ELF-1 (cell line): Measurements from ENCODE around the gene TINAGL1.

Experiments
- DNase-seq: peaks from one replicate; pipeline ENCODE4 v3.0.0-alpha.2; 2016; ENCODE audit warnings: low read depth, low spot score

Gene TINAGL1

DNA sequence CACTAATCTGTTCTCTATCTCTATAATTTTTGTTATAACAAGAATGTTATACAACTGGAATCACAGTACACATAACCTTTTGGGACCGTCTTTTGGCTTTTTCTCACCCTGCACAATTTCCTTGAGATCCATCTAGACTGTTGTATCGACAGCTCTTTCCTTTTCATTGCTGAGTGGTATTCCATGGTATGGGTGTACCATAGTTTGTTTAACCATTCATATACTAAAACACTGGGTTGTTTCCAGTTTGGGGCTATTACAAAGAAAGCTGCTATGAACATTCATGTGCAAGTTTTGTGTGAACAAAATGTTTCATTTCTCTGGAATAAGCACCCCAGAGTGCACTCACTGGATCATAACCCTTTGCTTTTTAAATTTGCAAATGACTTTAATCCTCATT, 25.8 kb downstream of the TINAGL1 start:
- DNase-seq, result no peak

- no peak for DNase-seq
Measured at GRCh38 chr1:31605908-31606427, 29.7 kb downstream of the TINAGL1 start.

DNA sequence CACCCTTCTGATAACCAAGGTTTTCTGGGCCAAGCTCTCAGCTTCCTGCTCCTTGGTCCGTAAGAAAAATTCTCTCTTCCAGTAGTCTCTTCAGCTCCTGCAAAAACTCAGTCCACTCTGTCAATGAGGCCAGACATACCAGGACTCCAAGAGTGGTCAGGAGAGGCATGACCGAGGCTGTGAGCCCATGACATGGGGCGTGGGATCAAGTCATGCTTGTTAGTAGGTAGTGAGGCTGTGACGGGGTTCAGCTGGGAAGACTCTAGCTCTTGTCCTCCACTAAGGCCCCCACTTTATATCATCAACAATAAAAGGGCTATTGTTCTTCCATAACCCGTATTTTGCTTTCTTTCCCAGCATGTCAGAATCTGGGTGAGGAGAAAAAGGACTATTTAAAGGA, 31.0 kb downstream of the TINAGL1 start:
- DNase-seq, result no peak

GRCh38 chr1:31609514-31610118, 33.3 kb downstream of the TINAGL1 start:
- no peak for DNase-seq

DNA sequence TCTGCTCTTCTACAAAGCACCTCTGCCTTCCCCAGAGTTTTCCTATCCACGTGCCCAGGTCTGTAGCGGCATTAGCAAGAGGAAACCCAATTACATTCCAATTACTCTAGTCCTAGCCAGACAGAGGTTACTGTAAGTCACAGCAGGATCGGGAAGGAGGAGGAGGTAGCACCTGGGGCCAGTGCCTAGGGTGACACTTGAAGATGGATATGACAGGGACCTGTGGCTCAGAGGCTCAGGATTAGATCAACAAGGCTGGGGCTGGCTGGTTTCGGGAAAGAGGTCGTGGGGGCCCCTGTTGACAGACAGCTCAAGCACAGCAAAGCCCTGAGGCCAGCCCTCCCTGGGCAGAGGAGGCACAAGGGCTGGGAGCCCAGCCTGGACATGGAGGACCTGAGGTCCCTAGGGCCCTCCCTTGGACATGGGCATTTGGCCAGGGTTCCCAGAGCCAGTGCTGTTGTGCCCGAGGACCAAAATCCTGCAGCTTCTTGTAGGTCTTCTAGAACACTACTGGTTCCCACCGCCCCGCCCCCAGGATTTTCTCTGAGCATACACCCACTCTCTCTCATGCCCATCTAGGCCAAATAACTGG, 38.2 kb downstream of the TINAGL1 start:
- DNase-seq, result peak; percentile 88

DNA sequence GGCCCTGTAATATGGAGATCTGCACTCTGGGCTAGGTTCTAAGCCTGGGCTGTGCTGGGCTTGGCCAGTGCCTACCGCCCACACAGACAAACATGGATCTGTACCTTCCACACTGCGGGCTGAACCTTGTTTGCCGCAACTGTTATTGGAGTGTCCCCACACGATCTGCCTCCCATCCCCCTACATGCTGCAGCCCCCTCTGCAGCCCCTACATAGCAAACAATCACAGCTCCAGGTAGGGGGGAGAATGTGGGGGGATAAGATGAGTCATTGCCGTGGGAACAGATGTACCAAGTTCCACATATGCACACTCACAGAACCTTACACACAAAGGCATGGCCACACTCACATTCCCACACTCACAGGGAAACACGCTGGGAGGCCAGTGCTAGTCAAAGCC, 39.1 kb downstream of the TINAGL1 start:
- DNase-seq, result no peak

DNA sequence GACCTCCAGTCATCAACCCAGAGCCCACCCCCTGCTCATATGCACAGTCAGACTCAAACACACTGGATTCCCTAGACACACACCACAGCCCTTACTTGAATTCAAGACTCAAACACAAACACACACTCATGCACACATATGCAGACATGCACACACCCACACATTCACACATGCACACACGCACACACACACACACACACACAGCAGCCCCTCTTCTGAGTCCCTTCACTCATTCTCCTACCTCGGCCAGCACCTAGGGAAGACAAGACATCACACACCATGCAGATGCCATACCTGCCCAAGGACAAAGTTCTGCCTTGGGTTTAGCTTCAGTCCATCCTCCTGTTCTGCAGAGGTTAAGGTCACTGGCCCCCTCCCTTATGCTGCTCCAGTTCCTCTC, 39.6 kb downstream of the TINAGL1 start:
- no peak for DNase-seq

DNA sequence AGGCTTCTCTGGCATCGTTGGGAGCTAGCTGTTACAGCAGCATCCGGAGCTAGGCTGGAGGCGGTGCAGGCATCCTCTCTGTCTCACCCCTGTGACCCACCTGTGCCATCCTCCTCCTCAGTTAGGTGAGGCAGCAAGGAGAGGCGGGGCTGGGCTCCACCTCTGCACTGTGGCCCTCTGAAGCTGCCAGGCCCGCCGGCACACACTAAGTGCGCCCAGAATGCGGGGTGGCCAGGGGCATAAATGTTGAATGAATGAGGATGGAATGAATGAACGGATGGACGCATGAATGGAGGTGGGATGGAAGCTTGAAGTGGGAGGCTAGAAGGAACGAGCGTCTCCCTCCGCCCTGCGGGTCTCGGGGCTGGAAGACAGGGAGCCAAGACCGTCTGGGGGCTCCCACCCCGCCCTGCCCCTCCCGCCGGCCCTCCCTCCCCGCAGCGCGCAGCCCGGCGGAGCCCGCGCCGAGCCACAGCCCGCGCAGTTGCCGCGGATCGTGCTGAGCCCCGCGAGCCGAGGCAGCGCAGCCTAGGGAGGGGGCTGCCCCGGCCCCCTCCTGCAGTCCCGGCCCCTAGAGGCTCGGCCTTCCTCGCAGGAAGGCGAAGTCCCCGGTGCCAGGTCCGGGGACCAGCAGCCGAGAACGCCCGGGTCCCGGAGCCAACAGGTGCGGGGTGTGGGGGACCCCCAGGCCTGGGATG, 41.1 kb downstream of the TINAGL1 start, which contains the start of gene HCRTR1:
Gene HCRTR1 (plus strand): TSS at position 472 of the 698 bp plus-strand sequence. CDS start 1,504 bp downstream, outside the sequence.
- no peak for DNase-seq

- DNase-seq, result peak; percentile 78
Measured at GRCh38 chr1:31617916-31618746, 41.8 kb downstream of the TINAGL1 start.

DNA sequence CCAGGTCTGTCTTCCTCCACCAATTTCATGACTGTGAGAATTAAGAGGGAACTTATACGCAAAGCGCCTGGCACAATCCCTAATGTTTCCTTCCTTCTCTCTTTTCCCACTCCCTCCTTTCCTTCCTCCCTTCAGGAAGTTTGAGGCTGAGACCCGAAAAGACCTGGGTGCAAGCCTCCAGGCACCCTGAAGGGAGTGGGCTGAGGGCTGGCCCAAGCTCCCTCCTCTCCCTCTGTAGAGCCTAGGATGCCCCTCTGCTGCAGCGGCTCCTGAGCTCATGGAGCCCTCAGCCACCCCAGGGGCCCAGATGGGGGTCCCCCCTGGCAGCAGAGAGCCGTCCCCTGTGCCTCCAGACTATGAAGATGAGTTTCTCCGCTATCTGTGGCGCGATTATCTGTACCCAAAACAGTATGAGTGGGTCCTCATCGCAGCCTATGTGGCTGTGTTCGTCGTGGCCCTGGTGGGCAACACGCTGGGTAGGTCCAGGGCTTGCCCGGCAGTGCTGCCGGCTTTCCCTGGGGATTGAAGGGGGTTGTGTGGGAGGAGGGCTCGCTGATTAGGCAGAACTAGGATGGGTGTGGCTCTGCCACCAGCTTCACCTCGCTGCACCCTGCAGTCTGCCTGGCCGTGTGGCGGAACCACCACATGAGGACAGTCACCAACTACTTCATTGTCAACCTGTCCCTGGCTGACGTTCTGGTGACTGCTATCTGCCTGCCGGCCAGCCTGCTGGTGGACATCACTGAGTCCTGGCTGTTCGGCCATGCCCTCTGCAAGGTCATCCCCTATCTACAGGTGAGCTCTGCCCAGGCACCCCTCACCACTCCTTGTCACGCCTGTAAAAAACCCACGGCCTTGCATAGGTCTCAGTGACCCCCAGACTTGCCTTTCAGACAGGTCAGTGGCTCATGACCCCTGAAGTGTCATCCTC, 42.9 kb downstream of the TINAGL1 start:
- no peak for DNase-seq

DNA sequence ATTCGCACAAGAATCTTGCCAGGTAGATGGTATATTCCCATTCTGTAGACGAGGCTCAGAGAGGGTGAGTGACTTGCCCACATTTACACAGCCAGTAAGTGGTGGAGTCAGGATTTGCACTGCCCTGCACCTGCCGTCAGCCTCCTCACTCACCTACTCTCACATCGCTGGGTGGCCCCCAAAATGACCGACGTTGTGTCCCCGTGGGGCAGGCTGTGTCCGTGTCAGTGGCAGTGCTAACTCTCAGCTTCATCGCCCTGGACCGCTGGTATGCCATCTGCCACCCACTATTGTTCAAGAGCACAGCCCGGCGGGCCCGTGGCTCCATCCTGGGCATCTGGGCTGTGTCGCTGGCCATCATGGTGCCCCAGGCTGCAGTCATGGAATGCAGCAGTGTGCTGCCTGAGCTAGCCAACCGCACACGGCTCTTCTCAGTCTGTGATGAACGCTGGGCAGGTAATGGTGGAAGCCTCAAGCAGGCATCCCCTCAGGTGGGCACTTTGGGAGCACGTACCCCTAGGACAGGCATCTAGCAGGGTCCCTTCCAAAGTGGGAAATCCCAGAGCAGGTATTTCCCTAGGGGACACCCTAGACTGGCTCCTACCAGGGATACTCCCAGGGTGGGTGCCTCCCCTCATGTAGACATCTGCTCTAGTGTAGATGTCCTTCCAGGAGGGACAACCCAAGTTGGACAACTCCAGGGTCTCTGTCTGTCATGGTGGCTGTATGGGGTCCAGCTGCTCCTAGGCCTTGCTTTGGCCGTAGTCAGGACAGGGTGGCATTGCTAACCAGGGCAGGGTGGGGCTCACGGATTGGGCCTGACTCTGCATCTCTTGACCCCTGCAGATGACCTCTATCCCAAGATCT, 44.5 kb downstream of the TINAGL1 start:
- DNase-seq, result no peak

DNA sequence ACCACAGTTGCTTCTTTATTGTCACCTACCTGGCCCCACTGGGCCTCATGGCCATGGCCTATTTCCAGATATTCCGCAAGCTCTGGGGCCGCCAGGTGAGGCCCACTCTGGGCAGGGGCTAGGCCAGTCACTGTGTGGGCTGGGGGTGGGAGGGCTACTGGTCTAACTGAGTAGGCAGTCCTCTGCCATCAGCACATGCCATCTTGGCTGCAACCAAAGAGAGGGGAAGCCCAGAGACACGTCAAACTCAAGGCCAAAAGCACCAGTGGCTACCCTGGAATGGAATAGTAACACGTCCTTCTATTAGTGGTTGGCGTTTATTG, 45.1 kb downstream of the TINAGL1 start:
- DNase-seq, result no peak

- no peak for DNase-seq
Measured at GRCh38 chr1:31621847-31622730, 45.8 kb downstream of the TINAGL1 start.

DNA sequence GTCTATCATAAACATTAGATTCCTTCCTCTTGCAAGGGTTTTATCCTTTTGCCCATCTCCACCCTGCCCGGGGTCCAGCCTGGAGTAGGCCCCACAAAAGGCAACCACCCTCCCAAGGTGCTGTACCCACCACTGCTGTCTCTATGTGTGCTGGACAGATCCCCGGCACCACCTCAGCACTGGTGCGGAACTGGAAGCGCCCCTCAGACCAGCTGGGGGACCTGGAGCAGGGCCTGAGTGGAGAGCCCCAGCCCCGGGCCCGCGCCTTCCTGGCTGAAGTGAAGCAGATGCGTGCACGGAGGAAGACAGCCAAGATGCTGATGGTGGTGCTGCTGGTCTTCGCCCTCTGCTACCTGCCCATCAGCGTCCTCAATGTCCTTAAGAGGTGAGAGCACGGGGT, 47.0 kb downstream of the TINAGL1 start:
- no peak for DNase-seq

DNA sequence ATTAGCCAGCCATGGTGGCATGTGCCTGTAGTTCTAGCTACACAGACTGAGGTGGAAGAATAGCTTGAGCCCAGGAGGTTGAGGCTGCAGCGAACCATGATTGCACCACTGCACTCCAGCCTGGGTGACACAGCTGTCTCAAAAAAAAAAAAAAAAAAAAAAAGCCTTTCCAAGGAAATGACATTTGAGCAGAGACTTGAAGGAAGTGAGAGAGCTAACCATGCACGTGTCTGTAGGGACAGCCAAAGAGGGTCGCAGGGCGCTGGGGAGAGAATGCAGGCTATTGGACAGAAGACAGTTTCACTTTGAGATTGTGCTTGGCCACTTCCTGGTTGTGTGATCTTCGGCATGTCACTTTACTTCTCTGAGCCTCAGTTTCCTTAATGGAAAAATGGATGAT, 48.0 kb downstream of the TINAGL1 start:
- DNase-seq, result no peak

- DNase-seq, result no peak
Measured at GRCh38 chr1:31624731-31625514, 48.6 kb downstream of the TINAGL1 start.

GRCh38 chr1:31625561-31626222, 49.4 kb downstream of the TINAGL1 start:
- no peak for DNase-seq
